Right lobe of liver (tissue), 4 donors: ENCODE data around the gene ASMT.

Experiments
- POLR2A ChIP-seq: fragments of 450-650 bp; IDR thresholded peaks from one replicate; pipeline ENCODE4 v1.6.1; 2017; ENCODE audit warnings: antibody characterized with exemption, mild to moderate bottlenecking
- TF ChIP-seq, protein P1 (sequence below), 4 donors: fragments of 200-600 bp in 3 of 4; fragments of 450-650 bp in 1 of 4; IDR thresholded peaks; one replicate each; pipeline versions ENCODE4 v1.5.1 to v1.8.0; 2016 to 2022; ENCODE audit warnings: antibody characterized with exemption in 4 of 4, mild to moderate bottlenecking in 2 of 4
- donor health status: DM: no; HTN: no; CAD: no.
- donor health status: DM: no; HTN: no; CAD: no.
- donor health status: DM: no; HTN: yes; CAD: no.

DNA sequence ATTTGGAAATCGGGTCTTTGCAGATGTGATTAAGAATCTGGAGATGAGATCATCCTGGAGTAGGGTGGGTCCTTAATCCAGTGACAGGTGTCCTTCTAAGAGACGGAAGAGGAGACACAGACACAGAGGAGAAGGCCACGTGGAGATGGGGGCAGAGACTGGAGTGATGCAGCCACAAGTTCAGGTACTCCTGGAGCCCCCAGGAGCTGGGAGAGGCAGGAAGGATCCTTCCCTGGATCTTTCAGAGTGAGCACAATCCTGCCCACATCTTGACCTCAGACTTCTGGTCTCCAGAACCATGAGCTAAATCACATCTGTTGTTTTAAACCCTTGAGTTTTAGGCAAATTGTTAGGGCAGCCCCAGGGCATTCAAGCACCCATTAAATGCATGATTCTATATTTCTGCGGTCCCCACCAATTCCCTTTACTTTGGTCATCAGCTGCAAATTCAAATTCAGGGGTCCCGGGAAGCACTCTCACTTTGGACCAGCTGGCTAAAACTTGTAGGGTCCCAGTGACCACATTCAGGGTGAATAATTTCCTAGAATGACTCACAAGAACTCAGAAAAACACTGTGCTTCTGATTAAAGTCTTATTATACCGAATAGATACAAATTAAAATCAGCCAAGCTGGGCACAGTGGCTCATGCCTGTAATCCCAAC is 36.2 kb upstream of the ASMT start:
- TF ChIP-seq, protein P1, sequence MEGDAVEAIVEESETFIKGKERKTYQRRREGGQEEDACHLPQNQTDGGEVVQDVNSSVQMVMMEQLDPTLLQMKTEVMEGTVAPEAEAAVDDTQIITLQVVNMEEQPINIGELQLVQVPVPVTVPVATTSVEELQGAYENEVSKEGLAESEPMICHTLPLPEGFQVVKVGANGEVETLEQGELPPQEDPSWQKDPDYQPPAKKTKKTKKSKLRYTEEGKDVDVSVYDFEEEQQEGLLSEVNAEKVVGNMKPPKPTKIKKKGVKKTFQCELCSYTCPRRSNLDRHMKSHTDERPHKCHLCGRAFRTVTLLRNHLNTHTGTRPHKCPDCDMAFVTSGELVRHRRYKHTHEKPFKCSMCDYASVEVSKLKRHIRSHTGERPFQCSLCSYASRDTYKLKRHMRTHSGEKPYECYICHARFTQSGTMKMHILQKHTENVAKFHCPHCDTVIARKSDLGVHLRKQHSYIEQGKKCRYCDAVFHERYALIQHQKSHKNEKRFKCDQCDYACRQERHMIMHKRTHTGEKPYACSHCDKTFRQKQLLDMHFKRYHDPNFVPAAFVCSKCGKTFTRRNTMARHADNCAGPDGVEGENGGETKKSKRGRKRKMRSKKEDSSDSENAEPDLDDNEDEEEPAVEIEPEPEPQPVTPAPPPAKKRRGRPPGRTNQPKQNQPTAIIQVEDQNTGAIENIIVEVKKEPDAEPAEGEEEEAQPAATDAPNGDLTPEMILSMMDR (IDR thresholded peaks at IDR 0.05), result no peak
- TF ChIP-seq POLR2A, result no peak
